Measurements from ENCODE around the gene SLC34A3.
A peak's percentile ranks its signal among the peaks of the same experiment; 100 is the strongest.

SLC34A3 gene

DNA sequence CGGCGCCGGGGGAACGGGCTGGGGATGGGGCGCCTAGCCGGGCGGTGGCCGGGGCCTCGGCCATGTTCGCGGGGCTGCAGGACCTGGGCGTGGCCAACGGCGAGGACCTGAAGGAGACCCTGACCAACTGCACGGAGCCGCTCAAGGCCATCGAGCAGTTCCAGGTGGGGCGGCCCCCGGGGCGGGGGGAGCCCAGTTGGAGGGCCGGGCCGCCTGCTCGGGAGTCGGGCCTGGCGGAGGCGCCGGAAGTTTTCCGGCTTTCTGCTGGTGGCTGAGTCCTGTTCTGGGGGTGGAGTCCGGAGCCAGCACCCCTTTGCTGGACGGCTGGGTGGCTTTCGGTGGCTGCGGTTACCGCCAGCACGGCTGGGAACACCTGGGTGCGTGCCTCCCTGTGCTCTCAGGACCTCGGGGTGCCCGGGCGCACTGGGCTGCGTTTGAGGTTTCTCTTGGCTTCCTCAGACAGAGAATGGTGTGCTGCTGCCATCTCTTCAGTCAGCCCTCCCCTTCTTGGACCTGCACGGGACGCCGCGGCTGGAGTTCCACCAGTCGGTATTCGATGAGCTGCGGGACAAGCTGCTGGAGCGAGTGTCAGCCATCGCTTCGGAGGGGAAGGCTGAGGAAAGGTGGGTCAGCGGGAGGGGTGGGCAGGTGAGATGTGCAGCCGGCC, 24.9 kb downstream of the SLC34A3 start:
- DNase-seq (ENCODE audit: low read depth), result peak; percentile 23

DNA sequence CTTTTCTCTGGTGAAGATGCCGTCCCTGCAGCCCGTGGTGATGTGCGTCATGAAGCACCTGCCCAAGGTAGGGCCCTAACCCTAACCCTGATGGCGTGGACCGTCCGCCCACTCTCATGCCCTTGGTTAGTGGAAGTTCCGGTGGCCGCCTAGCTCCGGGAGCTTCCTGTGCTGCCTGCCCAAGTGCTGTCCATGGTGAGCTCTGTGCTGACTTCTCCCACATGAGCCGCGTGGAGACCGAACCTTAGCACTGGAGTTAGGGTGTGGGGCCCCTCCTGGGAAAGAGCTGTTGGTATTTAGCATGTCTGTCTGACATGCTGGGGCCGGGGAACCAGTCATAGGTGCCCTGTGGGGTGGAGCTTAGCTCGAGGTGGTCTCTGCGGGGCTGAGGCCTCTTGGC, 25.7 kb downstream of the SLC34A3 start:
- DNase-seq (ENCODE audit: low read depth), result no peak

DNA sequence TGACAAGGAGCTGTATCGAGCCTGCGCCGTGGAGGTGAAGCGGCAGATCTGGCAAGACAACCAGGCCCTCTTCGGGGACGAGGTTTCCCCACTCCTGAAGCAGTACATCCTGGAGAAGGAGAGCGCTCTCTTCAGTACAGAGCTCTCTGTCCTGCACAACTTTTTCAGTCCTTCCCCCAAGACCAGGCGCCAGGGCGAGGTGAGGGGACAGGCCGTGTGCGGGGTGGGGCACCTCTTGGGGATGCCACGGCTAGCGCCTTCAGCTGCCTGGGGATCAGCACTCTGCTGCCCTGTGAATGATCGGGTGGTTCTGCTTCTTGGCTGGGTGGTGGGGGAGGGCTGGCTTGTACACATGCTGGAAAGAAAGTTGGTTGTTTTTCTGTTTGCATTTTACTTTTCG, 26.2 kb downstream of the SLC34A3 start:
- DNase-seq (ENCODE audit: low read depth), result no peak

DNA sequence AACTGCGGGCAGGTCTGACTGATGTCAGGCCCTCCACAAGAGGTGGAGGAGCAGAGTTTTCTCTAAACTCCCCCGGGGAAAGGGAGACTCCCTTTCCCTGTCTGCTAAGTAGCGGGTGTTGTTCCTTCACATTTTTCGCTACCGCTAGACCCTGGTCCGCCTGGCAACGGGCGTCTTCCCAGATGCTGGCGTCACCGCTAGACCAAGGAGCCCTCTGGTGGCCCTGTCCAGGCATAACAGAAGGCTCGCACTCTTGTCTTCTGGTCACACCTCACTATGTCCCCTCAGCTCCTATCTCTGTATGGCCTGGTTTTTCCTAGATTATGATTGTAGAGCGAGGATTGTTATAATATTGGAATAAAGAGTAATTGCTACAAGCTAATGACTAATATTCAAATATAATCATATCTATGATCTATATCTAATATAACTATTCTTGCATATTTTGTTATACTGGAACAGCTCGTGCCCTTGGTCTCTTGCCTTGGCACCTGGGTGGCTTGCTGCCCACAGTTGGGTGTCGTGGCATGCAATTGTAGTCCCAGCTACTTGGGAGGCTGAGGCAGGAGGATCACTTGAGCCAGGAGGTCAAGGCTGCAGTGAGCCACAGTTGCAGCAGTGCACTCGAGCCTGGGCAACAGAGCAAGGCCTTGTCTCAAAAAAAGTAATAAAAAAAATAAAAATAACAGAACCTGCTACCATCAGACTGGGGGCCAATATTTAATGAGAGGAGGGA, 31.6 kb downstream of the SLC34A3 start:
- peak; percentile 41 for DNase-seq (ENCODE audit: low read depth)

DNA sequence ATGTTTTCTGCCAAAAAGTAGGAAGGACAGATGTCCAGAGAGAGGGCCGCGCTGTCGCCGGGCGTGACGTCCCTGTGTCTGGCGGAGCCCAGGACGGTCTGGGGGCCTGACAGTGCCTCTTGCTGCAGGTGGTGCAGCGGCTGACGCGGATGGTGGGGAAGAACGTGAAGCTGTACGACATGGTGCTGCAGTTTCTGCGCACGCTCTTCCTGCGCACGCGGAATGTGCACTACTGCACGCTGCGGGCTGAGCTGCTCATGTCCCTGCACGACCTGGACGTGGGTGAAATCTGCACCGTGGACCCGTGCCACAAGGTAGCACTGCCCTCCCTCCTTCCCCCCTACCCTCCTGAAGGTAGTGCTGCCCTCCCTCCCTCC, 32.2 kb downstream of the SLC34A3 start:
- no peak for DNase-seq (ENCODE audit: low read depth)

DNA sequence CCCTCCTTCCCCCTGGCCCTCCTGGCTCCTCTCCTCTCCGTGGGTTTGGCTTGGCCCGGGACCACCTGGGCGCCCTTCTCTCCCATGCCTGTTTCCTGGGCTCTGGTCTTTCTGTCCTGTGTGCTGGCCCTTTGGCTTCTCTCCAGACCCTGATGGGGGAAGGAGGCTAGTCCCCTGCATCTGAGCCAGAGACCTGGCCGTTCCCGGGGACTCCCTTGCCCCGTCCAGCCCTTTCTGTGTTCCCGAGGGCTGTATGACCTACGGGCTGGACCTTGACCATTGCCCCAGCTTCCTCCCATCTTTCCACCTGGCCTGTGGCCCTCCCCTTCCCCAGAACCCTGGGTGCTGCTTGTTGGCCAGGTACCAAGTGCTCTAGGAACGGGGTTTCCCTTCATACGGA, 32.8 kb downstream of the SLC34A3 start:
- DNase-seq (ENCODE audit: low read depth), result no peak

DNA sequence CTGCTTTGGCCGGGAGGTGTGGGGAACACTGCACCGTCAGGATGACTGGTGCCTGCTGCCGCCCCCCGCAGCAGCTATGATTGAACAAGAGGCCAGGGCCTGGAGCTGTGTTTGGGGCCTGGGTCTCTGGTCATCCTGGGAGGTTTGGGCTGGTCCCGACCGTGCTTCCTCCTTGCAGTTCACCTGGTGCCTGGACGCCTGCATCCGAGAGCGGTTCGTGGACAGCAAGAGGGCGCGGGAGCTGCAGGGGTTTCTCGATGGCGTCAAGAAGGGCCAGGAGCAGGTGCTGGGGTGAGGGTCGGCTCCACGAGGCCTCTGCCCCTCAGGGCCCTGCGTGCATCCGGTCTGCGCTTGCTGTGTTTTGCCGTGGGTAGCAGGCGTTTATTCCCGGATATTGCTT, 33.4 kb downstream of the SLC34A3 start:
- no peak for DNase-seq (ENCODE audit: low read depth)

DNA sequence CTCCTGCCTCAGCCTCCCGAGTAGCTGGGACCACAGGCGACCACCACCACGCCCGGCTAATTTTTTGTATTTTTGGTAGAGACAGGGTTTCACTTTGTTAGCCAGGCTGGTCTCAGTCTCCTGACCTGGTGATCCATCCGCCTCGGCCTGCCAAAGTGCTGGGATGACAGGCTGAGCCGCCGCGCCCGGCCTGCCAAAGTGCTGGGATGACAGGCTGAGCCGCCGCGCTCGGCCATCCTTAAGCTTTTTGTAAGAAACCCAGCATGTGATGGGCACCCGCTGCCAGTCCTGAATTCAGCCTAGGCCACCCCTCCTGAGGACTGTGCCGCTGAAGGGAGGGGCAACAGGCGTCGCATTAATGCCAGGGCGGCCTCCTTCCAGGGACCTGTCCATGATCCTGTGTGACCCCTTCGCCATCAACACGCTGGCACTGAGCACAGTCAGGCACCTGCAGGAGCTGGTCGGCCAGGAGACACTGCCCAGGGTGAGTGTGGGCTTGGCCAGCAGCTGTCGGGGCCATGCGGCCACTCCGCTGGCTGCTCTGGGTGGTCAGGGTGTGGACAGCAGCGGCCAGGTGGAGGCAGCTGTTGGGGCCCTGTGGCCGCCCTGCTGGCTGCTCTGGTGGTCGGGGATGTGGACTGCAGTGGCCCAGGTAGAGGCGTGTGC, 34.9 kb downstream of the SLC34A3 start:
- no peak for DNase-seq (ENCODE audit: low read depth)

DNA sequence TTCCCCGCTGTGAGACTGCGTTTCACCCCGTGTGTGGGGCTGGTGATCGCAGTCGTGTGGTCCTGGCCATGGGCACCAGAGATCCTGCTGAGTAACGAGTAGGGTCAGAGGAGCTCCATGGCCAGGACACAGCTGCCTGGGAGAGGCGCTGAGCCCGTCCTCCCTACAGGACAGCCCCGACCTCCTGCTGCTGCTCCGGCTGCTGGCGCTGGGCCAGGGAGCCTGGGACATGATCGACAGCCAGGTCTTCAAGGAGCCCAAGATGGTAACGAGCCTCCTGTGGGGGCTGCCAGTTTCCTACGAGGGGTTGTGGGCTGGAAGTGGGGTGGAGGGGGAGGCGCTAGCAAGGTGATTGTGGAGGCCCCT, 35.4 kb downstream of the SLC34A3 start:
- DNase-seq (ENCODE audit: low read depth), result no peak

DNA sequence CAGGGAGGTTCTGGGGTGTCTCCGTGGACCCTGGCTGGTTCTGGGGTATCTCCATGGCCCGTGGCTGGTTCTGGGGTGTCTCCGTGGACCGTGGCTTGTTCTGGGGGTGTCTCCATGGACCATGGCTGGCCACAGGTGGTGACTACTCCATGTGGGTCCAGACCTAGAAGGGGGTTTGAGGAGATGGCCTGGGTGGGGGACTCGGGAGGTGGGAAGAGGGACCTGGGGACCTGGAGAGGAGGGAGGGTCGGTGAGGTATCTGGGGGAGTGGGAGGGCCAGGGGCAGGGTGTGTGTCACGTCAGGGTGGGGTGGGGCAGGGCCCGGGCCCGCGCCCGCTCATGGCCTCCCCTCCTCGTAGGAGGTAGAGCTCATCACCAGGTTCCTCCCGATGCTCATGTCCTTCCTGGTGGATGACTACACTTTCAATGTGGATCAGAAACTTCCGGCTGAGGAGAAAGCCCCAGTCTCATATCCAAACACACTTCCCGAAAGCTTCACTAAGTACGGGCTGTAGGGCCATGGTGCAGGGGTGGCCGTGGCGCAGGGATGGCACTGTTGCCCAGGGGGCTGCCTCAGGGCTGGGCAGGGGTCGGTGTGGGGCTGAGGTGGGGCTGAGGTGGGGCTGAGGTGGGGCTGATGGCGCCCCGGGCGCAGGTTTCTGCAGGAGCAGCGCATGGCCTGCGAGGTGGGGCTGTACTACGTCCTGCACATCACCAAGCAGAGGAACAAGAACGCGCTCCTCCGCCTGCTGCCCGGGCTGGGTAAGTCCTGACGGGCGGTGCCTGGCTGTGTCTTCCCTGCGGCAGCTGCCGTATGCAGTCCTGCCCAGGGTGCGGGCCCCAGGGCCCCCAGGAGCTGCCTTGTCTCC, 36.1 kb downstream of the SLC34A3 start:
- DNase-seq (ENCODE audit: low read depth), result no peak

DNA sequence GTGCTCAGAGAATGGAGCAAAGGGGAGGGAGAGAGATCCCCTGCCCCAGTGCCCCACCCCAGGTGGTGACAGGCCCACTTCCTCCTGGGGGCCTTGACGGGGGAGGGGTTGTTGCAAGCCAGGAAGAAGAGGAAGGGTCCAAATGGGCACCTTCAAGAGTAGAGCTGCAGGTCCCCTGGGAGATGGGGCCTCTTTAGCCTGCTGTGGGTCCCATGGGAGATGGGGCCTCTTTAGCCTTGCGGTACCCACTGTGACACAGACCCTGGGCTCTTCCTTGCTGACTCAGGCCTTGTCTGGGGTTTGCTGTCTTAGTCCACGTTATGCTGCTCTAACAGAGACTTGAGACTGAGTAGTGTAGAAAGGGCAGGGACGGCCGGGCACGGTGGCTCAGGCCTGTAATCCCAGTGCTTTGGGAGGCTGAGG, 37.2 kb downstream of the SLC34A3 start:
- DNase-seq (ENCODE audit: low read depth), result peak; percentile 68

DNA sequence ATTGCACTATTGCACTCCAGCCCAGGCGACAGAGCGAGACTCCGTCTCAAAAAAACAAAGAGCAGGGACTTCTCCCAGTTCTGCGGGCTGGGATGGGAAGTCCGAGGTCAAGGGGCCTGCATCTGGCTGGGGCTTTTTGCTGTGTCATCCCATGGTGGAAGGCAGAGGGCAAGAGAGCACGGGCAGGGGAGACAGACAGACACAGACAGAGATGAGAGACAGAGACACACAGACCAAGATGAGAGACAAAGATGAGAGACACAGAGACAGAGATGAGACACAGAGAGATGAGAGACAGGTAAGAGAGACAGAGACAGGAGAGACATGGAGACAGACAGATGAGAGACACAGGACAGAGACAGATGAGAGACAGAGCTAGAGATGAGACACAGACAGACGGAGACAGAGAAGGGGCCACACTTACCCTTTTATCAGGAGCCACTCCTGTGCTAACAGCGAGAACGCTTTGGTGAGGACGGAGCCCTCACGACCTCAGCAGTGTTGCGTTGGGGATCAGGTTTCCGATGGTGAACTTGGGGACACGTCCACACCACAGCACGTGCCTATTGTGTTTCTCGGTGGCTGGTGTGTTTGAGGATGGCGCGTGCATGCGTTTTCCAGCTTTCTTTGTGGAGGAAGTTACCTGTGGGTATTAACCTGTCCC, 38.0 kb downstream of the SLC34A3 start:
- DNase-seq (ENCODE audit: low read depth), result peak; percentile 42

DNA sequence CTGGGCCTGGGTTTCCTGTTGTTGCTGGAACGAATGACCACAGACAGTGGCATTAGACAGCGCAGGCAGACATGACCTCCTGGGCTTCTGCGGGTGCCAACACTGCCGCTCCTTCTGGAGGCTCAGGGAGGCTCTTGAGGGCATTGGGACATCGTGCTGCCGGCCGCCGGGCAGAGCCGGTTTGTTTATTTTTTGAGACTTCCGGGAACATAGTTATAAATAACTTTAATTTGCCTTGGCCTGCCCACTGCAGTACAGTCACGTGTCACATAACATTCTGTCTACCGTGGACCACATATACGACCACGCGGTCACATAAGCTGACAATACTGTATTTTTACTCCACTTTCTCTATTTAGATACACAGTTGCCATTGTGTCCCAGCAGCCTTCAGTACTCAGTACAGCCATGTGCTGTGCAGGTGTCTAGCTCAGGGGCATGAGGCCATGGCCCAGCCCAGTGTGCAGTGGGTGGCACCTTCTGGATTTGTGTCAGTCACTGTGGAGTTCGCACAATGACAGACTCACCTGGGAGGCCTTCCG, 38.6 kb downstream of the SLC34A3 start:
- peak; percentile 65 for DNase-seq (ENCODE audit: low read depth)

DNA sequence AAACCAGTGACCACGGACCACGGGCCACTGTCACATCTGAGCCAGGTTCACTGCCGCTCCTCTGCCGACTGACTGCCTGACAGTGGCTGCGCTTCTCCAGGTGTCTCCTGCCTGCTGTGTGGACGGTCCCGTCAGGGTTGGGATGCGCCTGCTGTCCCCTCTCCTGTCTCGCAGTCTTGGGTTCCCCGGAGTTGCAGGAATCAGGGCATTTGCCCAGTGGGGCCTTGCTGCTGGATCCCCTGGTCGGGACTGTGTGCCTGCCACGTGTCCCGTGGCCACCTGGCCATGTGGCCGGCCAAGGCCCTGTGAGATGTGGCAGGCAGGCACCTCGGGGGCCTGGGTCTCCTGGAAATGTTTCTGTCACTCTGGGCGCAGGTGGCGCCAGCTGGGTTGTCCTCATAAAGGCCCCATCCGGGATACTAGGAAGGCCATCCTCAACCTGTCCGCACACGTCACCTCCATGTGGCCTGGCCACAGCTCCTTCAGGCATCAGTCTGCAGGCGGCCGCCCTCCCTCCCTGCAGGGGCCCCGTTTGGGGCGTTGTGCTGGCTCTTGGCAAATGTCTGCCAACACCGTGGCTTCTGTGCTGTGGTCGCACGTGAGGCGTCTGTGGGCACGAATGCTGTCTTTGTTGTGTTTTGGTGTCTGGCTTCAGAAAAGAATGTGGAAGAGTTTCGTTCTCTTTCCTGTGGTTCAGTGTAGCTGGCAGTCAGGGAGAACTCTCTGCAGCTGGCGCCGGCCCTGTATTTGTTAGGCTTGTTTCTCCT, 40.4 kb downstream of the SLC34A3 start:
- no peak for DNase-seq (ENCODE audit: low read depth)

DNA sequence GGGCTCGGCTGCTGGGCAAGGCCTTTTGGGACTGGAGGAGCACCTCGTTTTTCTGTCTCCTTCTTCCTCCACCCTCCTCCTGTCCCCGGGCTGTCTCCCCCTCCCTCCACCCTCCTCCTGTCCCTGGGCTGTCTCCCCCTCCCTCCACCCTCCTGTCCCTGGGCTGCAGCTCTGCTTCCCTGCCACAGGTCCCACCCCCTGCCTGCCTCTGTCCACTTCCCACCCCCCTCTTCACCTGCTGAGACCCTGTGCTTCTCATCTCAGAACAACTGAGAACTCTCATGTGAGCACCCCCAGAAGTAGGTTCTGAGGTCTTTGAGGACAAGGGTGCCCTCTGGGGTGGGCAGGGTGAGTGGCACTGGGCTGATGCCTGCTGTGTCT, 41.0 kb downstream of the SLC34A3 start:
- DNase-seq (ENCODE audit: low read depth), result no peak

DNA sequence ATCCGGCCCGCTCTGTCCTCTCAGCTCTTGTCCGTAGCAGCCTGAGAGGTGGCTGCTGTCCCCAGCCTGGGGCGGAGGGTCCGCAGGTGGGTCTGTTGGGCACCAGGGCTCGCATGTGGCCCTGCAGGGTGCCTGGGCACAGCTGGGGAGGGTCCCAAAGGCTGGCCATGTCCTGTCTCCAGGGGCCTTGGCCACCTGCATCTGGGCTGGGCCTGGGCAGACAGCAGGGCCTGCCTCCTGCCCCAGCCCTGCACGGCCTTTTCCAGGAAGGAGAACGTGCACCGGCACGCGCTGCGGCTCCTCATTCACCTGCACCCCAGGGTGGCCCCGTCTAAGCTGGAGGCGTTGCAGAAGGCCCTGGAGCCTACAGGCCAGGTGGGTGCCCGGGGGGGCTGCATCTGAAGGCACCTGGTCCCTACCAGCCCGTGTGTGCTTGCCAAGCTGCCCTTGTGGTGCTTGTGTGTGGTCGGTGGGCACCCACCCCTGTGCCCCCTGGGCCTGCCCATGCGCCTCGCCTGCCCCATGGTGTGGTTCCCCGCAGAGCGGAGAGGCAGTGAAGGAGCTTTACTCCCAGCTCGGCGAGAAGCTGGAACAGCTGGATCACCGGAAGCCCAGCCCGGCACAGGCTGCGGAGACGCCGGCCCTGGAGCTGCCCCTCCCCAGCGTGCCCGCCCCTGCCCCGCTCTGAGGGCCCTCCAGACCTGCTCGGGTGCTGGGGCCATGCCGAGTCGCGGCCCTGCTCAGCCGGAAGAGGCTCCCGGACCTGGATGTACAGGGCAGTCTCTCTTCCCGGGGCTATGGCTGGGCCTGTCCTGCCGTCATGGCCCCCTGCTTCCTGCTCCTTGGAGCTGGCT, 41.8 kb downstream of the SLC34A3 start:
- no peak for DNase-seq (ENCODE audit: low read depth)

DNA sequence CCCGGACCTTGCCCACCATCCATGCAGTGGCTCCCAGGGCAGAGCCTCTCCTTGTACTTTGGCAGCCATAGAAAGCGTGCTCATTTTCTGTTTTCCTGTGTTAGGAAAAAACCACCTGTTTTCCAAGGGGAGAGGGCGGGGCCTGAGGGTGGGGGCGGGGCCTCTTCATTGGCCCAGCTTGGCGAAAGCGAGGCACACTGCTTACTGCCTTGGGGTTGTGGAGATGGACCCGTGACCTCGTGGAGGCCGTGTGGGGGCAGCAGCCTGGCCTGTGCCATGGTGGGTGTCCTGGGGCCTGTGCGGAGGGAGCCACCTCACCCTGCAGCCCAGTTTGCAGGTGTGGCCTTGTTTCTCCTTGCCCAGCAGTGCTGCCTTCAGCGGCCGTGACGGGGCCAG, 42.4 kb downstream of the SLC34A3 start:
- no peak for DNase-seq (ENCODE audit: low read depth)

DNA sequence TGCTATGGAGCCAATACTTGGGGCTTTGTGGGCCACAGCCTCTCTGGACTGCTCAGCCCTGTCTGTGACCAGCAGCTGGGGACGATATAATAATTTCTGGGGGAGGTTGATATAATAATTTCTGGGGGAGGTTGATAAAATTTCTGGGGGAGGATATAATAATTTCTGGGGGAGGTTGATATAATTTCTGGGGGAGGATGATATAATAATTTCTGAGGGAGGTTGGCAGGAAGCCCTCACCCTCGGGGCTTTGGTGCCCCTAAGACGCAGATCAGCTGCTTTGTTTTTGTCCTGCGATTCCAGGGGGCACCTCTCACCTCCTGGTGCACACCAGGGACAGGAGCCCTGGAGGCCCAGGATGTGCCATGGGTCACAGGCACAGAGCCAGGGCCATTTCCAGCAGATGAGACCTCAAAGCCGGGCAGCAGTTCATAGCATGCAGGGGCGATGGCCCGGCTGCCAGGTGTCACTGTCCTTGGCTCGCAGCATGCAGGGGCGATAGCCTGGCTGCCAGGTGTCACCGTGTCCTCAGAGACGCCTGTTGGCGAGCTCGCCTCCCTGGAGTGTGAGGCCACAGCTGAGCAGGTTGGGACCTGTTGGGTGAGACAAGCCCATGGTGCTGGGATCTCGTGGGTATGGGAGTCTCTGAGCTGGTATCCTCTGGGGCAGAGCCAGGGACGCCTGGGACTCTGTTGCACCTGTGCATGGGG, 43.1 kb downstream of the SLC34A3 start:
- DNase-seq (ENCODE audit: low read depth), result no peak

DNA sequence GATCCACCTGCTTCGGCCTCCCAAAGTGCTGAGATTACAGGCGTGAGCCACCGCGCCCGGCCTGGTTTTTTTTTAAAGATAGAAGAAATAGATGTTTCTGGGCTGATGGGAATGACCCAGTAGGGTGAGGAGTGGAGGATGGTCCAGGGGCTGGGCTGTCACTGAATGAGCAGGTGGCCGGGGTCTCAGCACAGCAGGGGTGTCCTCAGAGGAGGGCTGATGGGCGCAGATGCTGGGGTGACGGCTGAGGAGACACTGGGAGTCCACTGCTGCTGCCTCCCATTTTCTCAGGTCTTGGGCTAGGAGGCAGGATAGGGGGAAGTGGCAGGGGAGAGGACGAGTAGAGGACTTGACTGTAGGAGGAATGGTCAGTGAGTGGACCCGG, 44.5 kb downstream of the SLC34A3 start:
- DNase-seq (ENCODE audit: low read depth), result no peak

Measured in iris pigment epithelial cell (primary cell).